ENCODE results near the gene JPT2. TPM values are rescaled to one million over a fixed set of nuclear protein-coding genes. Genes with fewer than 3 reads are reported as not detected.

JPT2 gene
- total RNA-seq, 1 donor from 2014 or later: 108 TPM

- H3K36me3 ChIP-seq (ENCODE audit: control insufficient read depth, insufficient read depth, low read length): peaks cover 5% of the 10 kb centered on the region
- DNase-seq (ENCODE audit: low read depth): no peak
Measured at GRCh38 chr16:1673424-1674151, 4.5 kb upstream of the JPT2 start.

GRCh38 chr16:1674306-1674705, 3.8 kb upstream of the JPT2 start:
- no peak for TF ChIP-seq CTCF (IDR thresholded peaks at IDR 0.05; ENCODE audit: insufficient read depth, low read length, poor library complexity, severe bottlenecking)
- peaks cover 3% of the 10 kb centered on the region for H3K36me3 ChIP-seq (ENCODE audit: control insufficient read depth, insufficient read depth, low read length)
- no peak for DNase-seq (ENCODE audit: low read depth)

More at GRCh38 chr16:1673424-1674151, 4.5 kb upstream of the JPT2 start:
- H3K27me3 ChIP-seq (ENCODE audit: control insufficient read depth, insufficient read depth, low read length): no peaks in the 10 kb centered on the region
- no peak overlapping the region for H3K4me3 ChIP-seq (ENCODE audit: low read depth, low read length)
- TF ChIP-seq CTCF (IDR thresholded peaks at IDR 0.05; ENCODE audit: insufficient read depth, low read length, poor library complexity, severe bottlenecking): no peak

GRCh38 chr16:1674751-1675664, 3.1 kb upstream of the JPT2 start:
- DNase-seq (ENCODE audit: low read depth): no peak
- Histone ChIP-seq H3K36me3 (ENCODE audit: control insufficient read depth, insufficient read depth, low read length) (peaks cover 2% of the 10 kb centered on the region), H3K4me3 (ENCODE audit: low read depth, low read length) (no peak overlapping the region), H3K27me3 (ENCODE audit: control insufficient read depth, insufficient read depth, low read length) (no peaks in the 10 kb centered on the region)
- no peak for TF ChIP-seq CTCF (IDR thresholded peaks at IDR 0.05; ENCODE audit: insufficient read depth, low read length, poor library complexity, severe bottlenecking)

More at GRCh38 chr16:1674306-1674705, 3.8 kb upstream of the JPT2 start:
- Histone ChIP-seq H3K27me3 (ENCODE audit: control insufficient read depth, insufficient read depth, low read length) (no peaks in the 10 kb centered on the region), H3K4me3 (ENCODE audit: low read depth, low read length) (no peak overlapping the region)

GRCh38 chr16:1676661-1677060, 1.4 kb upstream of the JPT2 start:
- H3K36me3 ChIP-seq (ENCODE audit: control insufficient read depth, insufficient read depth, low read length): peaks cover 2% of the 10 kb centered on the region
- no peak for DNase-seq (ENCODE audit: low read depth)
- no peak for TF ChIP-seq CTCF (IDR thresholded peaks at IDR 0.05; ENCODE audit: insufficient read depth, low read length, poor library complexity, severe bottlenecking)

GRCh38 chr16:1677339-1677738, 740 bp upstream of the JPT2 start:
- TF ChIP-seq CTCF (IDR thresholded peaks at IDR 0.05; ENCODE audit: insufficient read depth, low read length, poor library complexity, severe bottlenecking): no peak
- Histone ChIP-seq H3K36me3 (ENCODE audit: control insufficient read depth, insufficient read depth, low read length) (peaks cover 2% of the 10 kb centered on the region), H3K27me3 (ENCODE audit: control insufficient read depth, insufficient read depth, low read length) (no peaks in the 10 kb centered on the region), H3K4me3 (ENCODE audit: low read depth, low read length) (no peak overlapping the region)
- no peak for DNase-seq (ENCODE audit: low read depth)

More at GRCh38 chr16:1676661-1677060, 1.4 kb upstream of the JPT2 start:
- H3K4me3 ChIP-seq (ENCODE audit: low read depth, low read length): no peak overlapping the region
- H3K27me3 ChIP-seq (ENCODE audit: control insufficient read depth, insufficient read depth, low read length): no peaks in the 10 kb centered on the region
